K562 treated with DMSO at 1 percent for 4 hours (cell line): ENCODE data around the gene FTH1. TPM values are rescaled to one million over a fixed set of nuclear protein-coding genes. Genes with fewer than 3 reads are reported as not detected.

Experiments
- total RNA-seq: library from RNA; unstranded; fragments of 300-600 nt; gene quantifications from 2 replicates; pipeline ENCODE4 v1.2.3, GENCODE V29; 2022; ENCODE audit not compliant: insufficient read depth

The FTH1 gene
- 4,720 and 5,057 TPM in 2 replicates for total RNA-seq

DNA sequence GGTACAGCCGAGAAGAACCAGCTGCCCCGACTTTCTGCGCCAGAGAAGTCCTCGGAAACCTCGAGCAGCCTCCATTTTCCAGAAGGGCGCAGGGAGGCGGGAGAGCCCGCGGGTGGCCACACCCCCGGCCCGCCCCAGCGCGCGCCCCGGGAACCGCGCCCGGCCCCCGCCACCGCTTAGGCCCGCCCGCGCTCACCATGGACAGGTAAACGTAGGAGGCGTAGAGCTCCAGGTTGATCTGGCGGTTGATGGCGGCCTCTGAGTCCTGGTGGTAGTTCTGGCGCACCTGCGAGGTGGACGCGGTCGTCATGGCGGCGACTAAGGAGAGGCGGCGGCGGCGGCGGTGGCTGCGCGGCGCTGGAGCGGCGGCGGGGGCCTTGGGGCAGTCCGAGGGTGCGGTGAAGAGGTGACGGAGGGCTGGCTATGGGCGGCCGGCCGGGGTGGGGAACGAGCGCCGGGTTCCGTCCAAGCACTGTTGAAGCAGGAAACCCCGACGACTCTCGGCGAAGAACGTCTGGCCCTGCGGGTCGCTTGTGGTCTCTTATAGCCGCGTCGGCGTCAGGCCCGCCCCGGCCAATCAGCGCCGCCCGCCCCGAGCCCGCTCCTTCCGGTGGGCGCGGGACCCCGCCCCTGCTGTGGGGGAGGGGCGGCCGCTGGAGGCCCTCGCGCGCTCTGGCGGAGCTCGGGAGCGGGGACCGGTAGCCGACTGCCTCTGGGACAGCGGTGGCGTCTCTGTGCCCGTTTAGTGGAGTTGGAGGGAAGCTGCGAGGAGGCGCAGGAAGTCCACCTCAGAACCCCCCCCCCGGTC lies at the start of gene FTH1:
Gene FTH1 (minus strand): TSS at position 519 of the 808 bp plus-strand sequence. CDS start 209 bp downstream, at position 310.

DNA sequence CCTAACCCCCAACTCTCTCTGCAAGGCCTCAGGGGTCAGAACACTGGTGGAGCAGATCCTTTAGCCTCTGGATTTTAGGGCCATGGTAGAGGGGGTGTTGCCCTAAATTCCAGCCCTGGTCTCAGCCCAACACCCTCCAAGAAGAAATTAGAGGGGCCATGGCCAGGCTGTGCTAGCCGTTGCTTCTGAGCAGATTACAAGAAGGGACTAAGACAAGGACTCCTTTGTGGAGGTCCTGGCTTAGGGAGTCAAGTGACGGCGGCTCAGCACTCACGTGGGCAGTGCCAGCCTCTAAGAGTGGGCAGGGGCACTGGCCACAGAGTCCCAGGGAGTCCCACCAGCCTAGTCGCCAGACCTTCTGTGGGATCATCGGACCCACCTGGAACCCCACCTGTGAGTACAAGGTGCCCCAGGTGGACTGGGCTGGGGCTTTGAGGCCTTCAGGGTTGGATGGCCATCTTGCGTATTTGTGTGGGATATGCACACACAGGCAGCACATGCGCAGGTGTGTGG lies 17.3 kb downstream of the FTH1 start, which contains the start of gene BEST1:
Gene BEST1 (plus strand): TSS at position 317 of the 513 bp plus-strand sequence. CDS start 1,456 bp downstream, outside the sequence.

DNA sequence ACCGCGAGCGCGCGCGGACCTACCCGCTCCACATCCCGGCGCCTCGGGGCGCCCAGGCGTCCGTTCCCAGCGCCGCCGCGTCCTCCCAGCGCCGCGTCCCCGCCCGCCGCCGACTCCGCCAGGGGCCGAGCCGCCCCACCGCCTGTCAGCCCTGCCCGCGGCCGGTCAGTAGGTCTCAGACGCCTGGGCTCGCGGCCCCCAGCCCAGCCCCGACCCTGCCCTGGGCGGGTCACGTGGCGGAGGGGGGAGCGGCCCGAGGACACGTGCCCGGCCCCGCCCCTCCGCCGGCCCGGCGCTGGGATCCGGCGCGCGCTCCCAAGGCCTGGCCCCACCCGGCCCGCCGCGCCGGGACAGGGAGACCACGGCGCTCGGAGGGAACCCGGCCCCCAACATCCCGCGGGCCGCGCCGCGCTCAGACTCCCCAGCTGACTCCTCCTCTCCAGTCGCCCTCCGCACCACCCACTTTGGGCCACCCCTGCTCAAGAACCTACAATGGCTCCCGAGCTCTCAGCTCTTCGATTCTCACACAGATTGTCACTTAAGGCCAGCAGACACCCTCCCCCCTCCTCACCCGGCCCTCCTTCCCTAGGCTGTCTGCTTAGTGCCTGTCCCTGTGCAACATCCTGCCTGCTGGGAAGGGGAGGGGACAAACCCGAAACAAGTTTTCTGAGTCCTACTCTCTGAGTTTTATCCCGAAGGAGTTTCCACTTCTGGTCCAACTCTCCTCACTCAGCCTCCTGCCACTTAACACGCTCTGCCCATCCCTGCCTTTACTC lies 49.9 kb downstream of the FTH1 start, which contains the start of gene RAB3IL1:
Gene RAB3IL1 (minus strand): TSS at position 233 of the 776 bp plus-strand sequence. CDS start 199 bp downstream, at position 34.

Other genes with a start within 250 kb of the FTH1 start
- gene MYRF, start 215.0 kb downstream of the FTH1 start, total RNA-seq: 19.9 and 26.3 TPM in 2 replicates
- gene TMEM258, start 175.0 kb downstream of the FTH1 start, total RNA-seq: 310 and 382 TPM in 2 replicates
- 127 and 138 TPM in 2 replicates for gene FEN1, start 174.7 kb downstream of the FTH1 start, total RNA-seq
- 82.8 and 89.3 TPM in 2 replicates for gene FADS1, start 150.6 kb downstream of the FTH1 start, total RNA-seq
- gene FADS2, start 139.3 kb downstream of the FTH1 start, total RNA-seq: 10.4 and 12.6 TPM in 2 replicates
- 43.0 and 55.4 TPM in 2 replicates for gene FADS3, start 76.1 kb downstream of the FTH1 start, total RNA-seq
- 8.9 and 9.2 TPM in 2 replicates for gene RAB3IL1, start 50.1 kb downstream of the FTH1 start, total RNA-seq
- 8.4 and 9.2 TPM in 2 replicates for gene BEST1, start 17.3 kb downstream of the FTH1 start, total RNA-seq
- gene INCENP, start 156.4 kb upstream of the FTH1 start, total RNA-seq: 36.5 and 37.1 TPM in 2 replicates
- gene SCGB1D1, start 222.6 kb upstream of the FTH1 start, total RNA-seq: not detected in 2 replicates
- not detected in 2 replicates for gene SCGB2A1, start 241.0 kb upstream of the FTH1 start, total RNA-seq